HG02798 (cell line): ENCODE data around the gene KIRREL1.

ENCODE experiments used
- ATAC-seq: cut with Tn5 transposase; IDR thresholded peaks from one replicate; pipeline ENCODE4 v1.9.1; 2021; ENCODE audit warnings: mild to moderate bottlenecking; ENCODE audit not compliant: unreplicated experiment, poor library complexity

KIRREL1 gene

GRCh38 chr1:158002631-158003405 is 9.4 kb downstream of the KIRREL1 start:
- no peak for ATAC-seq

GRCh38 chr1:158003406-158003800 is 10.0 kb downstream of the KIRREL1 start:
- no peak for ATAC-seq

GRCh38 chr1:158005224-158005623 is 11.8 kb downstream of the KIRREL1 start:
- ATAC-seq = no peak

GRCh38 chr1:158007180-158007579 is 13.7 kb downstream of the KIRREL1 start:
- ATAC-seq = no peak

GRCh38 chr1:158007667-158008386 is 14.4 kb downstream of the KIRREL1 start:
- ATAC-seq = no peak

GRCh38 chr1:158008630-158009029 is 15.2 kb downstream of the KIRREL1 start:
- no peak for ATAC-seq

GRCh38 chr1:158011714-158012113 is 18.3 kb downstream of the KIRREL1 start:
- ATAC-seq = no peak

GRCh38 chr1:158013840-158014730 is 20.6 kb downstream of the KIRREL1 start:
- no peak for ATAC-seq

- no peak for ATAC-seq
Measured at GRCh38 chr1:158014731-158015320, 21.4 kb downstream of the KIRREL1 start.

GRCh38 chr1:158016651-158017335 is 23.3 kb downstream of the KIRREL1 start:
- ATAC-seq = no peak

GRCh38 chr1:158017800-158018595 is 24.6 kb downstream of the KIRREL1 start:
- ATAC-seq = no peak

- no peak for ATAC-seq
Measured at GRCh38 chr1:158019171-158019868, 25.9 kb downstream of the KIRREL1 start.

- ATAC-seq = no peak
Measured at GRCh38 chr1:158020259-158020885, 26.9 kb downstream of the KIRREL1 start.

- ATAC-seq = no peak
Measured at GRCh38 chr1:158020886-158021620, 27.6 kb downstream of the KIRREL1 start.

GRCh38 chr1:158021721-158022120 is 28.3 kb downstream of the KIRREL1 start:
- ATAC-seq = no peak

GRCh38 chr1:158022554-158023312 is 29.3 kb downstream of the KIRREL1 start:
- no peak for ATAC-seq

GRCh38 chr1:158024737-158025136 is 31.3 kb downstream of the KIRREL1 start:
- ATAC-seq = no peak
